HL-60/S4 (cell line): Measurements from ENCODE around the gene F10.

Source experiments
- in situ Hi-C: fragments of 300-500 bp; cut with MboI; formaldehyde crosslinking; loops from 2 replicates; pipeline ENCODE4 v1.14.3; 2022; ENCODE audit warnings: low sequenced_read_pairs

The F10 gene

DNA sequence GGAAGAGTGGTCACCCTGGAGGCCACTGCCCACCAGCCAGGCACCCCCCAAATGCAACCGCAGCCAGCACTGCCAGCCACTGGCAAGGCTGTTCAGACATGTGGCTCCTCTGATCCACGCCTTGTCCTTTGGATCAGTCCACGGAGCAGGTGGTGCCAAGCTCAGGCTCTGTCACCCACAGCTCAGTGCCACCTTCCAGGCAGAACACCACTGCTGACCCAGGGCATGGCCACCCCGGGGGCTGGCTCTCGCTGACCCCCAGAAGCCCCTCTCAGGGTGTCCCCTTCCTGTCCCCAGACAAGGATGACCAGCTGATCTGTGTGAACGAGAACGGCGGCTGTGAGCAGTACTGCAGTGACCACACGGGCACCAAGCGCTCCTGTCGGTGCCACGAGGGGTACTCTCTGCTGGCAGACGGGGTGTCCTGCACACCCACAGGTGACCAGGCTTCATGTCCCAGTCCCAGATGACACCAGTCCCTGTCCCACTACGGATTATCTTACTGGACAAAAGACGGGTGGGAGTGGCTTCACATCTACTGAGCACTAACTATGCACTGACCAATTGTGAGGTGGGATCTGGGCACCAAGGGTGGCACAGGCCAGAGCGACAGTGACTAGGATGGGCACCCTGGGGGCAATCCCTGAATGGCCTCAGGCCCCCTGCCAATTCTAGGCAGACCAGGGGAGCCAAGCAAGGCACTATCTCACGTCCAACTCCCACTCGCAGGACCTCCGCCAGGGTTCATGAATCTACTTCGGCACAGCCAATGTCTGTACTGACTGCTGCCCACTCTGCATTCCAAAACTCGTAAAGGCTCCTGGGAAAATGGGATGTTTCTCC is 7.0 kb upstream of the F10 start:
- in situ Hi-C loops: no loop called here

DNA sequence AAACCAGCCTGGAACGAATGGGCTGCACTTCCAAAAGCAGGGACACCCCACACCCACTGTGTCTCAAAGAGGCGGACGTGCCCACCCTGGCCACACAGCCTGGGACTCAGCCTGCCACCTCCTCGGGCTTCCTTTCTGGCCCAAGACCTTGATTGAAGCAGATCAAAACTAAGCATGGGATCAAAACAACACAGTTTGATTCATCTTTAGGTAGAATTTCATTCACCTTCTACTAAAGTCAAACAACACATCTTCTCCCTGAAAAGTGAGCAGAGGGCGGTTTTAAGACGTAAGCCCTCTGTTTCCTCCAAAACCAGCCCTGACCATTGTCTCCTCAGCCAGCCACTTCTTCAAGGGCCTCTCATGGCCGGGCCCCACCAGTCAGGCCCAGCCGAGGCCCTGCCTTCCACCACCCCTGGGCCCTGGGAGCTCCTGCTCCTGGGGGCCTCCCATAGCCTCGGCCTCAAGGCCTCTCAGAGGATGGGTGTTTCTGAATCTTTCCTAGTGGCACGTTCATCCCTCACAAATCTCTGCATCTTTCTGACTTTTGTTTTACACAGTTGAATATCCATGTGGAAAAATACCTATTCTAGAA is 6.3 kb upstream of the F10 start:
- in situ Hi-C loops: no loop called here

GRCh38 chr13:113116871-113117271 is 5.7 kb upstream of the F10 start:
- in situ Hi-C loops: no loop called here

- in situ Hi-C loops: no loop called here
Observed at GRCh38 chr13:113117335-113117872, 5.2 kb upstream of the F10 start.

DNA sequence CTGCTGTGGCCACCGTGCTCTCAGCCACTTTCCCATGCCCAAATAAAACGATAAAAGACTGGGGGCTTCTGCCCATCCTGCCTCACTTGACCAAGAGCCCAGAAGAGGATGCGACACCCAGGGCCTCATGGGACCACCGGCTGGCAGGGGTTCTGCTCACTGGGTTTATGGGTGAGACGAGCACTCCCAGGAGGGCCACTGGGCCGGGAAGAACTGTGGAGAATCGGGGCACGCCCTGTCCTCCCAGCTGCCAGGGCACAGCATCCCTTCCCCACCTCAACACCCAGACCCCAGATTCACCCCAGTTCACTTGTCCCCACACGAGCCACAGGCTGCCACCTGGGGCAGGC is 4.7 kb upstream of the F10 start:
- in situ Hi-C loops: no loop called here

DNA sequence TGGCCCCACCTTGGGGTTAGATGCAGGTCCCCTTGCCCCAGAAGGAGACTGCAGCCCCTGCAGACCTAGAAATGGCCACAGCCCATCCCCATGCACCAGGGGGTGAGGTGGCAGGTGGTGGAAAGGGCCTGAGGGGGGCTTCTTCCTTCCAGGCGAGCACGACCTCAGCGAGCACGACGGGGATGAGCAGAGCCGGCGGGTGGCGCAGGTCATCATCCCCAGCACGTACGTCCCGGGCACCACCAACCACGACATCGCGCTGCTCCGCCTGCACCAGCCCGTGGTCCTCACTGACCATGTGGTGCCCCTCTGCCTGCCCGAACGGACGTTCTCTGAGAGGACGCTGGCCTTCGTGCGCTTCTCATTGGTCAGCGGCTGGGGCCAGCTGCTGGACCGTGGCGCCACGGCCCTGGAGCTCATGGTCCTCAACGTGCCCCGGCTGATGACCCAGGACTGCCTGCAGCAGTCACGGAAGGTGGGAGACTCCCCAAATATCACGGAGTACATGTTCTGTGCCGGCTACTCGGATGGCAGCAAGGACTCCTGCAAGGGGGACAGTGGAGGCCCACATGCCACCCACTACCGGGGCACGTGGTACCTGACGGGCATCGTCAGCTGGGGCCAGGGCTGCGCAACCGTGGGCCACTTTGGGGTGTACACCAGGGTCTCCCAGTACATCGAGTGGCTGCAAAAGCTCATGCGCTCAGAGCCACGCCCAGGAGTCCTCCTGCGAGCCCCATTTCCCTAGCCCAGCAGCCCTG is 4.2 kb upstream of the F10 start:
- in situ Hi-C loops: no loop called here

DNA sequence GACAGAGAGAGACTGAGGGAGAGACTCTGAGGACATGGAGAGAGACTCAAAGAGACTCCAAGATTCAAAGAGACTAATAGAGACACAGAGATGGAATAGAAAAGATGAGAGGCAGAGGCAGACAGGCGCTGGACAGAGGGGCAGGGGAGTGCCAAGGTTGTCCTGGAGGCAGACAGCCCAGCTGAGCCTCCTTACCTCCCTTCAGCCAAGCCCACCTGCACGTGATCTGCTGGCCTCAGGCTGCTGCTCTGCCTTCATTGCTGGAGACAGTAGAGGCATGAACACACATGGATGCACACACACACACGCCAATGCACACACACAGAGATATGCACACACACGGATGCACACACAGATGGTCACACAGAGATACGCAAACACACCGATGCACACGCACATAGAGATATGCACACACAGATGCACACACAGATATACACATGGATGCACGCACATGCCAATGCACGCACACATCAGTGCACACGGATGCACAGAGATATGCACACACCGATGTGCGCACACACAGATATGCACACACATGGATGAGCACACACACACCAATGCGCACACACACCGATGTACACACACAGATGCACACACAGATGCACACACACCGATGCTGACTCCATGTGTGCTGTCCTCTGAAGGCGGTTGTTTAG is 3.3 kb upstream of the F10 start:
- in situ Hi-C loops: no loop called here

DNA sequence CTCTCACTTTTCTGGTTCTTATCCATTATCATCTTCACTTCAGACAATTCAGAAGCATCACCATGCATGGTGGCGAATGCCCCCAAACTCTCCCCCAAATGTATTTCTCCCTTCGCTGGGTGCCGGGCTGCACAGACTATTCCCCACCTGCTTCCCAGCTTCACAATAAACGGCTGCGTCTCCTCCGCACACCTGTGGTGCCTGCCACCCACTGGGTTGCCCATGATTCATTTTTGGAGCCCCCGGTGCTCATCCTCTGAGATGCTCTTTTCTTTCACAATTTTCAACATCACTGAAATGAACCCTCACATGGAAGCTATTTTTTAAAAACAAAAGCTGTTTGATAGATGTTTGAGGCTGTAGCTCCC is 2.8 kb upstream of the F10 start:
- in situ Hi-C loops: no loop called here

DNA sequence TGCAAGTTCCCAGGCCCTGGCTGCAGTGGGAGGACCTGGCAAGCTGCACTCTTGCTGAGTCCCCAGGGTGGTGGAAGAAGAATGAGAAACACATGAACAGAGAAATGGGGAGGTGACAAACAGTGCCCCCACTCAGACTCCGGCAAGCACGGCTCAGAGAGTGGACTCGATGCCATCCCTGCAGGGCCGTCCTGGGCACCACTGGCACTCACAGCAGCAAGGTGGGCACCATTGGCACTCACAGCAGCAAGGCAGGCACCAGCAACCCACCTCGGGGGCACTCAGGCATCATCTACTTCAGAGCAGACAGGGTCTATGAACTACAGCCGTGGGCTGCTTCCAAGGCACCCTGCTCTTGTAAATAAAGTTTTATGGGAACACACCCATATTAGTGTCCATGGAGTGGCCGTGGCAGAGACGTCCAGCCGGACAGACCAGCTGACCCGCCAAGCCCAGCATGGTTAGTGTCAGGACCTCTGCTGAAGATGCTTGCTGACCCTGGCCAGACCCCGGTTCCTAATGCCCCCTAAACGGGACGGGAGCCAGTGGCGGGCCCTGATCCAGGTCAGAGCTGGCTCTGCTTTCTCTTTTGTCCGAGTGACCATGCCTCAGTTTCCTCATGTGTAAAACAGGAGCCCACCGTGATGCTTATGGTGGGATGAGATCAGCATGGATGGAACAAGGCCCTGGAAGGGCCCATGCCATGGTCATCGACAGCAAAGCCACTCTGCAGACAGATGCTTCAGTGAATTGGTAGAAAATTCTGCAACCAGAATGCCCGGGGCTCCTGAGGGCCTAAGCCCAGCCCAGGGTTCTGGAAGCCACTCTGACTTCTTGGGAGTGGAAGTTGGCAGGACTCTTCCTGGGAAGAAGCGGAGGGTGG is 2.1 kb upstream of the F10 start:
- in situ Hi-C loops: no loop called here

DNA sequence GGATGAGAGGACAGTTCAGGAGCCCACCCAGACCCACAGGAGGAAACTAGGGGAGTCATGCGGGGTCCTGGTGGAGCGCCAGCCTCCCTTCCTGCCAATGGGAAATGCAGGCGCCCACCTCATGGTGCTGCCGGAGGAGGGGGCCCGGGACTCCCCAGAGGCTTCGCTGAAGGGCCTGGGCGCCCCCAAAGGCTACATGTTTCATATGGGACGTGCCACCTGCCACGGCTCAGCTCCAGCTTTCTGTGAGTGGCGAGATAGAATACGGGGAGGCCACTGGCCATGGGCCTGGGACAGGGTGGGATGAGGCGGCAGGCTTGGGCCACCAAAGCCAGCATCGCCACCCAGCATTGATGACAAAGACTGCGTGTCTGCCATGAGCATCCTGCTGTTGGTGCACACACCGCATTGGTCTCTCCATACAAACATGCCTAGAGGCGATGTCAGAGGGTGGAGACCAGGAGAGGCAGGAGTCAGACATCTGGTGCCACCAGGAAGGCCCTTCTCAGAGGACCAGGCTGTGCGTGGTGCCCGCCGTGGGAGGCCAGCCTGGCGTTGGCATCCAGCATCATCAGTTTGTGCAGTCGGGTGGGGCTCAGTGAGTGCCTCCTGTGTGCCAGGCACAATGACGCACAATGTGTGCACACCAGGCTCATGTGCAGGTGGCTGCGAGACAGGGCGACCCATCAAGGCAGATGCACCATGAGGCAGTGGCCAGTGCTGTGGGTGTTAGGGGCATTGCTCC is 1.2 kb upstream of the F10 start:
- in situ Hi-C loops: no loop called here

GRCh38 chr13:113121928-113122471 is 599 bp upstream of the F10 start:
- in situ Hi-C loops: no loop called here

GRCh38 chr13:113123226-113124201 is 915 bp downstream of the F10 start:
- in situ Hi-C loops: no loop called here

DNA sequence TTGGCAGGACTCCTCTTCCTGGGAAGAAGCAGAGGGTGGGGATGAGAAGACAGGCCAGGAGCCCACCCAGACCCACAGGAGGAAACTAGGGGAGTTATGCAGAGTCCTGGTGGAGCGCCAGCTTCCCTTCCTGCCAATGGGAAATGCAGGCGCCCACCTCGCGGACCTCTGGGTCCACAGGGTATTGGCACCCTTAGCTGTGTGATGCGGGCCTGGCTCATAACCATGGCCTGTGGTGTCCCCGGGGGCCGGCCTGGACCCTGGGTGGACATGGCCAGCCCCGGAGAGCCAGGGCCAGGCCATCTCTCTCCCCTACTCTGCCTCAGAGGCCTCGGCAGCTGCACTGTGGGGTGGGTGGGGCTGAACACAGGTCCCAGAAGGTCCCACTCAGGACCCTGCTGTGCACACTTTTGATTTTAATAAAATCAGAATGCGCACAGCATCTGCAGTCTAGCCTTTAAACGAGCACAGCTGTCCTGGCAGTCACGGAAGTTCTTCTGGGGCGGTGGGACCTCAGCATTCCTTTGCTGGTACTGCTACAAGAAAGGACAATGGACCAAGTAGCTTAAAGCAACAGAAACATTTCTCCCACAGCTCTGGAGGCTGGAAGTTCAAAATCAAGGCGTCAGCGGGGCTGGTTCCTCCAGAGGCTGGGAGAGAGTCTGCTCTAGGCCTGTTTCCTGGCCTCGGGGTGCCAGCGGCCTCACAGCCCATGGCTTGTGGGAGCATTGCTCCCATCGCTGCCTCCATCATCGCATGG is 1.8 kb downstream of the F10 start:
- in situ Hi-C loops: no loop called here

DNA sequence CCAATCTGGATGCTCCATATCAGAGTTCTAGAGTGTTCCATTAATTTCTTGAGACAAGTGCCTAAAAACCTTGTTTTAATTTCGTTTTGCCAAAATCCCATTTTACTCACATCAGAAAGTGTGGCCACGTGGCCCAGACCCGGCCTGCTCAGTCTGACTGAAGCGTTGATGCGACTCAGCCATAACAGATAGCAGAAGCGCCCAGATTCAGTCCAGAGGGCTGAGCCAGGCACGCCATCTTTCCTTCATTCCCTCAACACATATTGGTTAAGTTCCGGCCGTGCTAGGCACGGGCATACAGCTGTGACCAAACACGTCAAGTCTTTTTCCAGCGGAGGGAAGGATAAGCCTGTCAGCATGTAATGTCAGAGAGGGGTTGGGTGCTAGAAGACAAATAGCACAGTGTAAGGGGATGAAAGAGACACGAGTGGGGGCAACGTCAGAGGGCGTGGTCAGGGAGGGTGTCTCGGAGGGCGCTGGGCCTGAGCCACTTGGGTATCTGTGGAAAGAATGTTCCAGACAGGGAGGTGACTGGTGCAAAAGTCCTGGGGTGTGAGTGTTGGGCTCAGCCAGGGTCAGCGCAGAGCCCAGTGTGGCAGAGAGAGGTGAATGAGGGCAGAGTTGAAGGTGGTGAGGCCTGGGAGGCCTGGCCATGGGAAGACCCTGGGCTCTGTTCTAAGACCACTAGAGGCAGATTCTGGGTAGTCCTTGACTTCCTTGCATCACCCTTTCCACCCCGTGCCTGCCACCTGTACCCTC is 3.1 kb downstream of the F10 start:
- in situ Hi-C loops: no loop called here

- in situ Hi-C loops: no loop called here
Observed at GRCh38 chr13:113126265-113127150, 3.9 kb downstream of the F10 start.

GRCh38 chr13:113129480-113129879 is 6.9 kb downstream of the F10 start:
- in situ Hi-C loops: no loop called here
